ENCODE measurements around the gene HOXD12. TPM values are rescaled to one million over a fixed set of nuclear protein-coding genes. Genes with fewer than 3 reads are reported as not detected.

HOXD12 gene
- total and polyA plus RNA-seq, 9 donors, result not detected

DNA sequence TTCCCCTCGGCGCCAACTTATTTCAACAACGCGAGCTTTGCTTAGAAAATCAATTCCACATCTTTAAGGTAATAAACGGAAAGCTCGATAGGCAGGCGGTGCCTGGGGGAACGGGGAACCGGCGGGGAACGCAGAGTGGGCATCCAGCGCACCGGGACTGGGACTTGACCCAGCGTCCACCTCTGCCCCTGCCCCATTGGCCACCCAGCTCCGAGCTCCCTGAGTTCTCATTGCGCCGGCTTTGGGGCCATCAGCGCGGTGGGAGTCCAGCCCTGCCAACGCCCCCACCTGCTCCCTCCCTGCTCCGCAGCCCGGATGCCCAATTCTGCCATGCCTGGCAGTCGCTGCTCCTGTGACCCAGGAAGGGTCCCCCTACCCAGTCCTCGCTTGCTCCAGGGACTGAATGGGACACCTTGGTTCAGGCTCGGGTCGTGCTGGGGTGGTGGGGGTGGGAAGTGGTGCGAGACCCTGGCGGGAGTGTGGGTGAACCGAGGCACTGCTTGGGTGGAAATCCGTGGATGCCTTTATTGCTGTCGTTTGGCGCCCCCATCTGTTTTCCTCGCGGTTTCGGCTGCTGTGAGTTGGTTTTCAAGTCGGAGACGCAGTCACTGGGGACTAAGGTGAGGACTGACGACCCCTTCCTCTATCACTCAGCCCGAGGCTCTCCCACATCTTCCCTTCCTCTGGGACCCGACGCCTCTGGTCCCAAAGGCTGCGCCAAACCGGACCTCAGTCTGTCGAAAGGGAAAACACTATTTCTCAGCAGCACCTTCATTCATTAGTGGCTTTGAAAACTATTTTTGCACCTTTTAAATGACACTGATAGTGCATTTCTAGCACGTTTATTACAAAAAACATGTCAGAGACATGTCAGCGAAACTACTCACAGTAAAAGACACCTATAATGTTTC, 13.5 kb upstream of the HOXD12 start:
- Histone ChIP-seq H3K27me3 (peaks cover 7% of the 10 kb centered on the region), H3K9me3 (no peaks in the 10 kb centered on the region), H3K36me3 (no peaks in the 10 kb centered on the region), H3K4me1 (ENCODE audit: insufficient read depth) (peaks cover 4% of the 10 kb centered on the region), H3K27ac (no peak overlapping the region), H3K4me3 (no peak overlapping the region)
- WGBS, 3 donors, result 3 to 5% (median 3%) methylated on average over 40 to 46 of the region's 46 CpGs
- DNase-seq, result no peak
- TF ChIP-seq POLR2A (IDR thresholded peaks at IDR 0.05) (no peak), CTCF (IDR thresholded peaks at IDR 0.05) (no peak), EP300 (IDR thresholded peaks at IDR 0.05) (no peak)
- intact Hi-C loops (cut with DNase I), result loop anchor here in 1 of 4 donors (10.0 kb wide), 1 partner anchor 401 kb away; no protein-coding TSS in a partner anchor

- H3K27ac ChIP-seq, result no peak overlapping the region
- no peak for DNase-seq
- TF ChIP-seq EP300 (IDR thresholded peaks at IDR 0.05) (no peak), POLR2A (IDR thresholded peaks at IDR 0.05) (no peak), CTCF (IDR thresholded peaks at IDR 0.05) (no peak)
- intact Hi-C loops (cut with DNase I), result loop anchor here in 1 of 4 donors (10.0 kb wide), 1 partner anchor 403 kb away; no protein-coding TSS in a partner anchor
- peaks cover 5% of the 10 kb centered on the region for H3K27me3 ChIP-seq
- H3K9me3 ChIP-seq, result no peaks in the 10 kb centered on the region
- WGBS, 3 donors, result 43 to 45% (median 43%) methylated on average over 29 of the region's 29 CpGs
- no peak overlapping the region for H3K4me3 ChIP-seq
- no peaks in the 10 kb centered on the region for H3K36me3 ChIP-seq
- H3K4me1 ChIP-seq (ENCODE audit: insufficient read depth), result peaks cover 4% of the 10 kb centered on the region
These were observed 12.1 kb upstream of the HOXD12 start for GRCh38 chr2:176087330-176088047.

DNA sequence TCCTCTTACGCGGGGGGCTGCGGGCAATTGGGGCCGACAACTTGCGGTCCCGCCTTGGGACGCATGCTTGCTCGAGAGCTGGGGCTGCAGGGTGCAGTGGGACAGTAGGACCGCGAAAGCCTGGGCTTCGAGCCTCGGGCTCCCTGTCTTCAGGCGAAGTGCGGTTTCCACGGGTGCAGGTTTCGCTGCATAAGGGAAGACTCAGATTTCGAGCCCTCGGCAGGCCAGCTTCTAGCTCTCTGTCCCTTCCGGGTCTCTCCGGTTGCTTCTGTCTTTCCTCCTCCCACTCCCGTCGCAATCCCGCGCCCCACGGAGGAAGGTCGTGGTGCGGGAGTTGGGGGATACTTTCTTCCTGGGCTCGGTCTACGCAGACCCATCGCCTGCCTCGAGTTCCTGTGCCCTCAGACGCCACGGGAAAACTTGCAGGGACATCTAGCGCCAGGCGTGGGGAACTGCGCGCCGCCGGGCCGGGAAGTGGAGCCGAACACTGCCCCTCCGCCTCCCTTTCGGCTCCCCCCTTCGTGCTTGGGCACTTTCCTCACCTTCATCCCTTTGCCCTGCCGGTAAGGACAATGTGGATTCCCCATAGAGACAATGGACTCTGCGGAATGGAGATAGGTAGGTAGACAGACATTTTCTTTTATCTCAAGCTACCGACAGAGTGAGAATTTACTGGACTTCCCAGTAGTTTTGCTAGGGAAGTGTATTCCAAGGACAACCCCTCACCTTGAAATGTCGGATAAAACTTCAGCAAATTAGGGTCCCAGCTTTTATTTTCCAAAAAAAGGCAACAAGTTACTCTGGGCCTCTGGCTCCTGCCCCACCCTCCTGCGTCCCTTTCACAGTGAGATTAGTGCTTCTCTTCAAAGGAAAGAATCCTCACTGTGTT, 11.3 kb upstream of the HOXD12 start:
- H3K9me3 ChIP-seq, result no peaks in the 10 kb centered on the region
- no peaks in the 10 kb centered on the region for H3K36me3 ChIP-seq
- no peak overlapping the region for H3K4me3 ChIP-seq
- H3K27me3 ChIP-seq, result peaks cover 7% of the 10 kb centered on the region
- H3K27ac ChIP-seq, result no peak overlapping the region
- WGBS, 3 donors, result 4 to 7% (median 4%) methylated on average over 46 to 49 of the region's 49 CpGs
- TF ChIP-seq CTCF (IDR thresholded peaks at IDR 0.05) (peak in 1 of 3 donors; percentile 44), EP300 (IDR thresholded peaks at IDR 0.05) (no peak), POLR2A (IDR thresholded peaks at IDR 0.05) (no peak)
- peaks cover 6% of the 10 kb centered on the region for H3K4me1 ChIP-seq (ENCODE audit: insufficient read depth)
- intact Hi-C loops (cut with DNase I), result loop anchor here in 1 of 4 donors (10.0 kb wide), 1 partner anchor 403 kb away; no protein-coding TSS in a partner anchor
- peak in 3 of 5 donors; percentile 41 to 65 (median 51) for DNase-seq

Data from ovary (tissue), 9 donors.